HEK293 (cell line): Measurements from ENCODE around the gene ITSN1.

ENCODE experiments used
- CTCF ChIA-PET: fragments of 350-600 bp; formaldehyde crosslinking; extraction: SDS; loops from one replicate; lab custom pipeline; 2021; ENCODE audit warnings: antibody characterized with exemption; lab: Yijun Ruan, JAX
- POLR2A ChIA-PET: fragments of 300-600 bp; formaldehyde crosslinking; extraction: SDS; loops from one replicate; lab custom pipeline; 2020; ENCODE audit warnings: antibody characterized with exemption, inconsistent platforms; lab: Yijun Ruan, JAX
- H3K27ac ChIP-seq: fragments of 200-500 bp; sonication (Bioruptor generic); 2 replicates; pipeline ENCODE4 v1.5.1; 2014; ENCODE audit warnings: low read depth, low read length, control low read depth, inconsistent platforms; ENCODE audit errors: extremely low read depth
- H3K36me3 ChIP-seq, 2 experiments: fragments of 200-500 bp in 1 of 2; sonication (Bioruptor generic) in 1 of 2; 1 replicate in 1 of 2; 2 replicates in 1 of 2; pipeline ENCODE4 v1.5.1; 2014 to 2017; ENCODE audit warnings: inconsistent platforms in 2 of 2, low read length in 2 of 2; ENCODE audit not compliant: control insufficient read depth in 2 of 2, insufficient read depth in 1 of 2
- H3K4me1 ChIP-seq: fragments of 200-500 bp; sonication (Bioruptor generic); 2 replicates; pipeline ENCODE4 v1.5.1; 2014; ENCODE audit warnings: mild to moderate bottlenecking, low read length, inconsistent platforms; ENCODE audit not compliant: control insufficient read depth, insufficient read depth
- H3K4me3 ChIP-seq: 2 replicates; pipeline ENCODE4 v1.5.1; 2011; ENCODE audit warnings: low read depth, mild to moderate bottlenecking, control low read depth, low read length, moderate library complexity
- H3K9me3 ChIP-seq: fragments of 200-500 bp; sonication (Bioruptor generic); 2 replicates; pipeline ENCODE4 v1.5.1; 2014; ENCODE audit warnings: low read depth, low read length, inconsistent platforms; ENCODE audit not compliant: control insufficient read depth, insufficient read depth
- EGR2 ChIP-seq: fragments of 450-650 bp; formaldehyde crosslinking; IDR thresholded peaks from 2 replicates; pipeline ENCODE4 v1.5.1; 2016; ENCODE audit warnings: low read depth, missing biosample characterization, missing genetic modification characterization
- PRDM6 ChIP-seq: fragments of 450-650 bp; formaldehyde crosslinking; IDR thresholded peaks from 2 replicates; pipeline ENCODE4 v1.5.1; 2017; ENCODE audit warnings: missing biosample characterization, missing genetic modification characterization
- SCRT1 ChIP-seq: fragments of 450-650 bp; formaldehyde crosslinking; IDR thresholded peaks from 2 replicates; pipeline ENCODE4 v1.5.1; 2016; ENCODE audit warnings: missing biosample characterization, missing genetic modification characterization, borderline replicate concordance
- SP2 ChIP-seq: fragments of 450-650 bp; formaldehyde crosslinking; IDR thresholded peaks from 2 replicates; pipeline ENCODE4 v1.5.1; 2016; ENCODE audit warnings: missing biosample characterization, missing genetic modification characterization
- ZFHX2 ChIP-seq: fragments of 450-650 bp; formaldehyde crosslinking; conservative IDR thresholded peaks from 2 replicates; pipeline ENCODE4 v1.5.1; 2016; ENCODE audit warnings: missing biosample characterization, missing genetic modification characterization
- ZFP41 ChIP-seq: fragments of 450-650 bp; formaldehyde crosslinking; IDR thresholded peaks from 2 replicates; pipeline ENCODE4 v1.5.1; 2016; ENCODE audit warnings: missing biosample characterization, missing genetic modification characterization, borderline replicate concordance
- ZNF121 ChIP-seq: fragments of 450-650 bp; formaldehyde crosslinking; IDR thresholded peaks from 2 replicates; pipeline ENCODE4 v1.5.1; 2016; ENCODE audit warnings: missing biosample characterization, missing genetic modification characterization
- ZNF274 ChIP-seq, 2 experiments: fragments of 200-500 bp in 1 of 2; fragments of 450-650 bp in 1 of 2; sonication (Bioruptor generic) in 1 of 2; formaldehyde crosslinking in 1 of 2; IDR thresholded peaks; 2 replicates each; pipeline versions ENCODE4 v1.5.1 to v1.6.1; 2014 to 2016; ENCODE audit warnings: borderline replicate concordance in 1 of 2, inconsistent platforms in 1 of 2, low read length in 1 of 2, missing biosample characterization in 1 of 2, missing genetic modification characterization in 1 of 2
- ZNF362 ChIP-seq: fragments of 450-650 bp; formaldehyde crosslinking; IDR thresholded peaks from 2 replicates; pipeline ENCODE4 v1.5.1; 2016; ENCODE audit warnings: missing biosample characterization, missing genetic modification characterization
- ZNF521 ChIP-seq: fragments of 450-650 bp; formaldehyde crosslinking; IDR thresholded peaks from 2 replicates; pipeline ENCODE4 v1.5.1; 2017; ENCODE audit warnings: missing biosample characterization, mild to moderate bottlenecking, missing genetic modification characterization
- ZNF544 ChIP-seq: fragments of 450-650 bp; formaldehyde crosslinking; IDR thresholded peaks from 2 replicates; pipeline ENCODE4 v1.5.0; 2017; ENCODE audit warnings: missing biosample characterization, missing genetic modification characterization
- ZNF580 ChIP-seq: fragments of 450-650 bp; formaldehyde crosslinking; IDR thresholded peaks from 2 replicates; pipeline ENCODE4 v1.5.1; 2016; ENCODE audit warnings: missing biosample characterization, missing genetic modification characterization
- ZNF664 ChIP-seq: fragments of 450-650 bp; formaldehyde crosslinking; IDR thresholded peaks from 2 replicates; pipeline ENCODE4 v1.5.1; 2016; ENCODE audit warnings: missing biosample characterization, missing genetic modification characterization

The ITSN1 gene

GRCh38 chr21:33875026-33875695 lies 232.9 kb downstream of the ITSN1 start (continued):
- no peak for TF ChIP-seq SCRT1

- Histone ChIP-seq H3K27ac (no peak overlapping the region), H3K9me3 (no peaks in the 10 kb centered on the region), H3K4me3 (no peak overlapping the region), H3K36me3 (no peaks in the 10 kb centered on the region), H3K4me1 (no peaks in the 10 kb centered on the region)
- ChIA-PET CTCF (no interaction called here), POLR2A (no interaction called here)
- TF ChIP-seq SP2 (tag by site-specific recombination), result no peak
- TF ChIP-seq ZNF580 (tag by site-specific recombination), result no peak
- TF ChIP-seq ZNF664 (tag by site-specific recombination), result no peak
Measured at GRCh38 chr21:33878824-33879223, 236.5 kb downstream of the ITSN1 start.

- CTCF ChIA-PET, result interaction anchor here (0.6 kb wide), 1 partner anchor 275 kb away, joined by 3 read pairs; no protein-coding TSS in a partner anchor
- TF ChIP-seq ZNF274 (IDR thresholded peaks at IDR 0.05; ENCODE audit: low read length) (no peak), ZNF274 (tag by site-specific recombination; IDR thresholded peaks at IDR 0.05; ENCODE audit: borderline replicate concordance) (no peak), ZNF544 (no peak), EGR2 (tag by site-specific recombination) (no peak), ZNF521 (tag by site-specific recombination) (no peak), PRDM6 (tag by site-specific recombination) (no peak), ZFP41 (no peak), ZNF362 (no peak)
- H3K4me1 ChIP-seq, result no peaks in the 10 kb centered on the region
- no peaks in the 10 kb centered on the region for H3K36me3 ChIP-seq
- H3K27ac ChIP-seq, result no peak overlapping the region
- POLR2A ChIA-PET, result interaction anchor here (0.7 kb wide), 1 partner anchor 225 kb away, joined by 3 read pairs; no protein-coding TSS in a partner anchor
- H3K4me3 ChIP-seq, result no peak overlapping the region
- no peaks in the 10 kb centered on the region for H3K9me3 ChIP-seq
Measured at GRCh38 chr21:33880626-33881025, 238.3 kb downstream of the ITSN1 start.

GRCh38 chr21:33881689-33882440 lies 239.6 kb downstream of the ITSN1 start:
- Histone ChIP-seq H3K4me3 (no peak overlapping the region), H3K9me3 (no peaks in the 10 kb centered on the region), H3K36me3 (no peaks in the 10 kb centered on the region), H3K27ac (no peak overlapping the region), H3K4me1 (no peaks in the 10 kb centered on the region)
- POLR2A ChIA-PET, result no interaction called here
- 0 out of 2 replicates have a peak, but pooled peaks have one; percentile 52 for TF ChIP-seq ZNF121 (tag by site-specific recombination)
- TF ChIP-seq ZFHX2 (tag by site-specific recombination), result no peak
- CTCF ChIA-PET, result interaction anchor here (0.6 to 0.9 kb wide), 2 partner anchors 20 to 1191 kb away, joined by 3 to 4 read pairs; no protein-coding TSS in a partner anchor
